Heart left ventricle (tissue), 13 donors: ENCODE measurements around the gene RIN3.

ENCODE experiments used
- POLR2A ChIP-seq, 2 donors: fragments of 450-650 bp; IDR thresholded peaks; one replicate each; pipeline ENCODE4 v1.6.1; 2017; ENCODE audit warnings: antibody characterized with exemption in 2 of 2, mild to moderate bottlenecking in 2 of 2, moderate library complexity in 2 of 2
- TF ChIP-seq, protein P1 (sequence below), 12 donors: fragments of 200-600 bp; sonication (generic) in 4 of 12; IDR thresholded peaks; one replicate each; pipeline versions ENCODE4 v1.5.0 to v1.8.0; 2018 to 2022; ENCODE audit warnings: antibody characterized with exemption in 12 of 12, mild to moderate bottlenecking in 5 of 12
- donor health status: ischemic (EF 13 %, LVEDD 7.1; RV severe dilation, severe dysfunction).
- donor health status: DM: no; HTN: yes; CAD: no.
- donor health status: DM: no; HTN: no; CAD: no.
- donor health status: ischemic (EF 25% LVEDD 6.9; RV normal size, moderate dysfunction).
- donor health status: ischemic (EF 25% LVEDD 5.7; RV mildly dilated, moderate dysfunction).
- donor health status: ischemic (EF 35%, LVEDD 5.7; RV mildly dilated, moderate dysfunction).
- donor health status: nonischemic (EF 11% LVEDD 7.7; RV severe dilation, severe dysfunction).
- donor health status: DM: yes; HTN: yes; CAD: no.
- donor health status: PGD.
- donor health status: ischemic (EF 29% LVEDD 5.4; RV normal size, mild dysfunction).
- donor health status: nonischemic (EF 23%, LVEDD 6.1; RV moderate dilation, normal function).

DNA sequence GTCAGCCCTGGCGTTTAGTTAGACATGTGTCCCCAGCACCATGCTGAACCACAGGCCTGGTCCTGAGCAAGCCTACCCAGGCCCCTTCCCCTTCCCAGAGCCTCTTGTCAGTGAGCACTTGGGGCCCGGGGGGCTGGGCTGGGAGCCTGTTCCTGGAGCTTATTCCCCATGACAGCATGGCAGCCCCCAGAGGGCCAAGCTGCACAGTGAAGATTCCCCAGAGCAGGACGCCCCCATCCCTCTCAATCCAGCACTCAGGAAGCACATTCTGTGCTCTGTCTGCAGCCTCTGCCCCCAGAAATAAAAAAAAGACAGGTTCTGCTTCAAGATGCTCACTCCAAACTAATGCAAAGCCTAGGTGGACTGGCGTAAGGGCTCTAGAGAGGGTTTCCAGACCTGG lies 117.5 kb downstream of the RIN3 start:
- TF ChIP-seq, protein P1, sequence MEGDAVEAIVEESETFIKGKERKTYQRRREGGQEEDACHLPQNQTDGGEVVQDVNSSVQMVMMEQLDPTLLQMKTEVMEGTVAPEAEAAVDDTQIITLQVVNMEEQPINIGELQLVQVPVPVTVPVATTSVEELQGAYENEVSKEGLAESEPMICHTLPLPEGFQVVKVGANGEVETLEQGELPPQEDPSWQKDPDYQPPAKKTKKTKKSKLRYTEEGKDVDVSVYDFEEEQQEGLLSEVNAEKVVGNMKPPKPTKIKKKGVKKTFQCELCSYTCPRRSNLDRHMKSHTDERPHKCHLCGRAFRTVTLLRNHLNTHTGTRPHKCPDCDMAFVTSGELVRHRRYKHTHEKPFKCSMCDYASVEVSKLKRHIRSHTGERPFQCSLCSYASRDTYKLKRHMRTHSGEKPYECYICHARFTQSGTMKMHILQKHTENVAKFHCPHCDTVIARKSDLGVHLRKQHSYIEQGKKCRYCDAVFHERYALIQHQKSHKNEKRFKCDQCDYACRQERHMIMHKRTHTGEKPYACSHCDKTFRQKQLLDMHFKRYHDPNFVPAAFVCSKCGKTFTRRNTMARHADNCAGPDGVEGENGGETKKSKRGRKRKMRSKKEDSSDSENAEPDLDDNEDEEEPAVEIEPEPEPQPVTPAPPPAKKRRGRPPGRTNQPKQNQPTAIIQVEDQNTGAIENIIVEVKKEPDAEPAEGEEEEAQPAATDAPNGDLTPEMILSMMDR (IDR thresholded peaks at IDR 0.05): no peak
- TF ChIP-seq POLR2A (IDR thresholded peaks at IDR 0.05): no peak
